ENCODE results near the gene CYP11A1.

The CYP11A1 gene

GRCh38 chr15:74400313-74400860 is 32.9 kb upstream of the CYP11A1 start:
- H3K9me3 ChIP-seq = no peaks in the 10 kb centered on the region
- H3K4me3 ChIP-seq (ENCODE audit: low read depth in 1 of 2, low read length in 1 of 2) = no peak overlapping the region
- TF ChIP-seq CTCF (IDR thresholded peaks at IDR 0.05) = no peak
- H3K27me3 ChIP-seq = peaks cover 17% of the 10 kb centered on the region
- no peaks in the 10 kb centered on the region for H3K36me3 ChIP-seq
- H3K4me1 ChIP-seq (ENCODE audit: control insufficient read depth in 1 of 2, insufficient read depth in 1 of 2, low read depth in 1 of 2, low read length in 1 of 2) = peaks cover 23 to 36% of the 10 kb centered on the region in 2 experiments
- no peak overlapping the region for H3K27ac ChIP-seq

- Histone ChIP-seq H3K36me3 (no peaks in the 10 kb centered on the region), H3K4me1 (ENCODE audit: control insufficient read depth in 1 of 2, insufficient read depth in 1 of 2, low read depth in 1 of 2, low read length in 1 of 2) (peaks cover 23 to 36% of the 10 kb centered on the region in 2 experiments), H3K27ac (no peak overlapping the region), H3K4me3 (ENCODE audit: low read depth in 1 of 2, low read length in 1 of 2) (no peak overlapping the region), H3K9me3 (no peaks in the 10 kb centered on the region), H3K27me3 (peaks cover 17% of the 10 kb centered on the region)
- TF ChIP-seq CTCF (IDR thresholded peaks at IDR 0.05) = no peak
Observed at GRCh38 chr15:74399511-74400312, 32.3 kb upstream of the CYP11A1 start.

- H3K9me3 ChIP-seq = no peaks in the 10 kb centered on the region
- no peaks in the 10 kb centered on the region for H3K36me3 ChIP-seq
- peaks cover 17% of the 10 kb centered on the region for H3K27me3 ChIP-seq
- no peak overlapping the region for H3K4me3 ChIP-seq (ENCODE audit: low read depth in 1 of 2, low read length in 1 of 2)
- H3K4me1 ChIP-seq (ENCODE audit: control insufficient read depth in 1 of 2, insufficient read depth in 1 of 2, low read depth in 1 of 2, low read length in 1 of 2) = peaks cover 19 to 30% of the 10 kb centered on the region in 2 experiments
- TF ChIP-seq CTCF (IDR thresholded peaks at IDR 0.05) = no peak
- H3K27ac ChIP-seq = no peak overlapping the region
Observed at GRCh38 chr15:74399100-74399499, 31.7 kb upstream of the CYP11A1 start.

GRCh38 chr15:74398183-74398582 is 30.7 kb upstream of the CYP11A1 start:
- Histone ChIP-seq H3K27ac (no peak overlapping the region), H3K36me3 (no peaks in the 10 kb centered on the region)

More at GRCh38 chr15:74398183-74398582, 30.7 kb upstream of the CYP11A1 start:
- no peaks in the 10 kb centered on the region for H3K9me3 ChIP-seq
- no peak for TF ChIP-seq CTCF (IDR thresholded peaks at IDR 0.05)
- peaks cover 19% of the 10 kb centered on the region for H3K27me3 ChIP-seq
- peaks cover 10 to 21% of the 10 kb centered on the region in 2 experiments for H3K4me1 ChIP-seq (ENCODE audit: control insufficient read depth in 1 of 2, insufficient read depth in 1 of 2, low read depth in 1 of 2, low read length in 1 of 2)
- H3K4me3 ChIP-seq (ENCODE audit: low read depth in 1 of 2, low read length in 1 of 2) = no peak overlapping the region
